WTC11 (cell line): ENCODE measurements around the gene PLIN4. TPM values are rescaled to one million over a fixed set of nuclear protein-coding genes. Genes with fewer than 3 reads are reported as not detected.
"Not testable (repeated sequence)": the region's sequence is repeated elsewhere in the genome, so short reads cannot be mapped to it uniquely, and the experiment has no call there.

ENCODE experiments used
- ATAC-seq: fragments of 200-7000 bp; cut with Tn5 transposase; 2 replicates; pipeline ENCODE4 v1.10.0; 2021; ENCODE audit warnings: mild to moderate bottlenecking, moderate library complexity
- CTCF ChIA-PET: fragments of 300-600 bp; sonication (Branson Sonifier 250); formaldehyde crosslinking; loops from one replicate; lab custom pipeline; 2021; ENCODE audit warnings: antibody characterized with exemption; lab: Charles Lee
- POLR2A ChIA-PET: fragments of 350-600 bp; sonication (Branson Sonifier 250); formaldehyde crosslinking; loops from one replicate; lab custom pipeline; 2021; ENCODE audit warnings: antibody characterized with exemption; lab: Charles Lee
- DNase-seq: peaks from one replicate; pipeline ENCODE4 v3.0.0; 2021; ENCODE audit warnings: low spot score
- H3K27ac Mint-ChIP-seq: 2 replicates; pipeline ENCODE4 v1.8.0; 2021; ENCODE audit warnings: mixed read lengths
- H3K27me3 Mint-ChIP-seq: 2 replicates; pipeline ENCODE4 v1.8.0; 2021; ENCODE audit warnings: low read depth, mild to moderate bottlenecking, moderate library complexity, mixed read lengths
- H3K36me3 Mint-ChIP-seq: 2 replicates; pipeline ENCODE4 v1.8.0; 2021; ENCODE audit warnings: mixed read lengths
- H3K4me1 Mint-ChIP-seq: 2 replicates; pipeline ENCODE4 v1.8.0; 2022; ENCODE audit warnings: mixed read lengths
- H3K4me3 Mint-ChIP-seq: 2 replicates; pipeline ENCODE4 v1.8.0; 2021; ENCODE audit warnings: mild to moderate bottlenecking, moderate library complexity, mixed read lengths
- H3K9me3 Mint-ChIP-seq: 2 replicates; pipeline ENCODE4 v1.8.0; 2021; ENCODE audit warnings: mixed read lengths
- FOXJ3 ChIP-seq: sonication (generic); formaldehyde crosslinking; IDR thresholded peaks from 2 replicates; pipeline ENCODE4 v1.9.0; 2021; ENCODE audit warnings: missing genetic modification reagents, mild to moderate bottlenecking, borderline replicate concordance
- GRHL2 ChIP-seq: fragments of 250-450 bp; sonication (Bioruptor Pico); IDR thresholded peaks from 2 replicates; pipeline ENCODE4 v1.8.0; 2022; ENCODE audit warnings: mild to moderate bottlenecking, moderate library complexity; ENCODE audit not compliant: insufficient replicate concordance, severe bottlenecking
- GTF2I ChIP-seq: fragments of 250-450 bp; sonication (Bioruptor Pico); conservative IDR thresholded peaks from 2 replicates; pipeline ENCODE4 v1.4.0; 2021; ENCODE audit warnings: mild to moderate bottlenecking
- HMGA2 ChIP-seq: fragments of 250-450 bp; sonication (Bioruptor Pico); IDR thresholded peaks from 2 replicates; pipeline ENCODE4 v1.4.0; 2021; ENCODE audit warnings: mild to moderate bottlenecking, moderate library complexity
- IRF2 ChIP-seq: sonication (generic); formaldehyde crosslinking; IDR thresholded peaks from 2 replicates; pipeline ENCODE4 v1.8.0; 2022; ENCODE audit warnings: low read depth, missing genetic modification reagents, borderline replicate concordance
- KAT7 ChIP-seq: sonication (generic); formaldehyde crosslinking; IDR thresholded peaks from 2 replicates; pipeline ENCODE4 v1.8.1; 2023; ENCODE audit warnings: missing genetic modification reagents, mild to moderate bottlenecking, borderline replicate concordance
- NR1H2 ChIP-seq: sonication (generic); formaldehyde crosslinking; IDR thresholded peaks from 2 replicates; pipeline ENCODE4 v1.9.0; 2021; ENCODE audit warnings: mild to moderate bottlenecking, moderate library complexity, missing genetic modification reagents
- NR3C1 ChIP-seq: sonication (generic); formaldehyde crosslinking; conservative IDR thresholded peaks from 2 replicates; pipeline ENCODE4 v1.8.1; 2023; ENCODE audit warnings: low read depth, mild to moderate bottlenecking, missing genetic modification reagents
- SOX15 ChIP-seq: fragments of 250-450 bp; sonication (Bioruptor Pico); IDR thresholded peaks from 2 replicates; pipeline ENCODE4 v1.9.0; 2021; ENCODE audit warnings: mild to moderate bottlenecking
- SP1 ChIP-seq: sonication (generic); formaldehyde crosslinking; conservative IDR thresholded peaks from 2 replicates; pipeline ENCODE4 v1.8.1; 2022; ENCODE audit warnings: missing genetic modification reagents
- TP53 ChIP-seq: sonication (generic); formaldehyde crosslinking; IDR thresholded peaks from 2 replicates; pipeline ENCODE4 v1.8.1; 2023; ENCODE audit warnings: mild to moderate bottlenecking, missing genetic modification reagents
- ZNF671 ChIP-seq: fragments of 250-450 bp; sonication (Bioruptor Pico); IDR thresholded peaks from 2 replicates; pipeline ENCODE4 v1.8.0; 2021; ENCODE audit warnings: mild to moderate bottlenecking
- total RNA-seq: library from RNA; stranded (reverse); gene quantifications from 3 replicates; pipeline ENCODE4 v1.2.3, GENCODE V29; 2021
- TF ChIP-seq, protein P1 (sequence below): sonication (generic); formaldehyde crosslinking; IDR thresholded peaks from 2 replicates; pipeline ENCODE4 v1.8.1; 2022; ENCODE audit warnings: low read depth, mild to moderate bottlenecking, moderate library complexity, missing genetic modification reagents, borderline replicate concordance
- TF ChIP-seq, protein P2 (sequence below): fragments of 250-450 bp; sonication (Bioruptor Pico); conservative IDR thresholded peaks from 2 replicates; pipeline ENCODE4 v1.9.0; 2021; ENCODE audit warnings: mild to moderate bottlenecking
- TF ChIP-seq, protein P3 (sequence below): fragments of 250-450 bp; sonication (Bioruptor Pico); IDR thresholded peaks from 2 replicates; pipeline ENCODE4 v1.8.0; 2021; ENCODE audit warnings: mild to moderate bottlenecking
- TF ChIP-seq, protein P4 (sequence below): fragments of 200-600 bp; IDR thresholded peaks from 2 replicates; pipeline ENCODE4 v1.8.0; 2022; ENCODE audit warnings: antibody characterized with exemption

The PLIN4 gene
- total RNA-seq, 1 experiment from 2014 or later = 0.35 TPM

DNA sequence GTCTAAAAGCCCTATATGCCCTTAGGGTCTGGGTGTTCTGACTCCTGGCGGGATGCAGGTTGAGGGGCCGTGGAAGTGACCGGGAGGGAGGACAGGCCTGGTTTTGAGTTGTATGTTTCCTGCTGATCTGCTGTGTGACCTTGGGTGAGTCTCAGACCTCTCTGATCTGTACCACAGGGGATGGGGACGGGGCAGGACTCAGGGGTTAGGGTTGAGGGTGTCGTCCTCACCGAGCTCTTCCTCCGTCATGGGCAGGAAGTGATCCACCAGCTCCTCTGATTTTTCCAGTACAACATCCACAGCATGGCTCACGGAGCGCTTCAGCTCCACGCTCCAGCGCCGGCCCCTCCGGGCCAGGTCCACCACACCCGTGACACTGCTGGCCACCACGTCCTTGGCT is 10.6 kb upstream of the PLIN4 start:
- Mint-ChIP-seq H3K27me3 (peaks cover 29% of the 10 kb centered on the region), H3K9me3 (no peaks in the 10 kb centered on the region), H3K4me3 (no peak overlapping the region), H3K27ac (no peak overlapping the region)
- ATAC-seq (no peak), DNase-seq (no peak)
- CTCF ChIA-PET = interaction anchor here (1.0 to 5.9 kb wide), 5 partner anchors 13 to 262 kb away, joined by 3 to 63 read pairs (median 3); partner anchors contain the start of gene PLIN4
- no peak for TF ChIP-seq TP53 (CRISPR knock-in tag)
- TF ChIP-seq, protein P1, sequence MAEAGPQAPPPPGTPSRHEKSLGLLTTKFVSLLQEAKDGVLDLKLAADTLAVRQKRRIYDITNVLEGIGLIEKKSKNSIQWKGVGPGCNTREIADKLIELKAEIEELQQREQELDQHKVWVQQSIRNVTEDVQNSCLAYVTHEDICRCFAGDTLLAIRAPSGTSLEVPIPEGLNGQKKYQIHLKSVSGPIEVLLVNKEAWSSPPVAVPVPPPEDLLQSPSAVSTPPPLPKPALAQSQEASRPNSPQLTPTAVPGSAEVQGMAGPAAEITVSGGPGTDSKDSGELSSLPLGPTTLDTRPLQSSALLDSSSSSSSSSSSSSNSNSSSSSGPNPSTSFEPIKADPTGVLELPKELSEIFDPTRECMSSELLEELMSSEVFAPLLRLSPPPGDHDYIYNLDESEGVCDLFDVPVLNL (CRISPR knock-in tag) = no peak
- no peak for TF ChIP-seq HMGA2 (CRISPR knock-in tag)
- TF ChIP-seq NR3C1 (CRISPR knock-in tag) = no peak
- no peak for TF ChIP-seq FOXJ3 (CRISPR knock-in tag)
- TF ChIP-seq, protein P2, sequence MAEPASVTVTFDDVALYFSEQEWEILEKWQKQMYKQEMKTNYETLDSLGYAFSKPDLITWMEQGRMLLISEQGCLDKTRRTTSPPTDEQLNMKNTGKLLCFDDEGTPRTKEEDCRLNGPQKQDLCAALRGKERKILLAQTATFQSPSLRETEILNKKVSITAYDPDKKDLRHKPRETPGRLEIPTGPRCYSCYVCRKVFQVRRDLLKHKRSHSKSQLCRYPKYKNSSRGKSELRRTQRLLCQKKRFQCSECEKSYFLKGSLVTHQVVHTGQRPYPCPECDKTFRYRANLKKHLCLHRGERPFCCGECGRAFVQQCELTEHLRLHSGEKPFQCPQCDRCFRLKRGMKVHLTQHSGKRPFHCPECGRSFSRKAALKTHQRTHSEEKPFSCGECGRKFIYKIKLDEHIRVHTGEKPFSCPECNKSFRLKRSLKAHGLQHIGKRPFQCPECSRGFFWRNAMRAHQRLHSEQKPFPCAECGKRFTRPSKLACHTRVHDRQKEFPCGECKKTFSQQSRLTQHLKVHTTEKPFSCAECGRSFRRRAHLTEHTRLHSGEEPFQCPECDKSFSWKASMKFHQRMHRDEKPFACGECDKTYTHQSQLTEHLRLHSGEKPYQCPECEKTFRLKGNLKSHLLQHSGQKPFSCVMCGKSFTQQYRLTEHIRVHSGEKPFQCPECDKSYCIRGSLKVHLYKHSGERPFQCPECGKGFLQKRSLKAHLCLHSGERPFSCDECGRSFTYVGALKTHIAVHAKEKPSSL (CRISPR knock-in tag) = no peak
- no peak for TF ChIP-seq IRF2 (CRISPR knock-in tag)
- no peak for TF ChIP-seq KAT7 (CRISPR knock-in tag)
- no peak for TF ChIP-seq NR1H2
- TF ChIP-seq SP1 (CRISPR knock-in tag) = no peak
- no peak for TF ChIP-seq GTF2I
- no peak for TF ChIP-seq SOX15
- TF ChIP-seq GRHL2 = no peak
- TF ChIP-seq, all 79 proteins: peak for 0
- Mint-ChIP-seq H3K36me3 (no peaks in the 10 kb centered on the region), H3K4me1 (no peaks in the 10 kb centered on the region)
- POLR2A ChIA-PET = no interaction called here

DNA sequence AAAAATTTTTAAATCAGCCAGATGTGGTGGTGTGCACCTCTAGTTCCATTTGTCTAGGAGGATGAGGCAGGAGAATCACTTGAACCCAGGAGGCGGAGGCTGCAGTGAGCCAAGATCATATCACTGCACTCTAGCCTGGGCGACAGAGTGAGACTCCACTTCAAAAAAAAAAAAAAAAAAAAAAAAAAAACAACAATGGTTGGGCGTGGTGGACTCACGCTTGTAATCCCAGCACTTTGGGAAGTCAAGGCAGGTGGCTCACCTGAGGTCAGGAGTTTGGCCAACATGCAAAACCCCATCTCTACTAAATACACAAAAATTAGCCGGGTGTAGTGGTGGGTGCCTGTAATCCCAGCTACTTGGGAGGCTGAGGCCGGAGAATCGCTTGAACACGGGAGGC is 9.1 kb upstream of the PLIN4 start:
- ATAC-seq, H3K4me1 Mint-ChIP-seq, H3K36me3 Mint-ChIP-seq, DNase-seq, H3K27ac Mint-ChIP-seq, H3K9me3 Mint-ChIP-seq, H3K4me3 Mint-ChIP-seq, POLR2A ChIA-PET: not testable (repeated sequence)
- H3K27me3 Mint-ChIP-seq = peaks cover 28% of the 10 kb centered on the region
- CTCF ChIA-PET = interaction anchor here (5.5 to 5.9 kb wide), 2 partner anchors 11 to 110 kb away, joined by 63 to 85 read pairs; partner anchors contain the start of gene PLIN4

DNA sequence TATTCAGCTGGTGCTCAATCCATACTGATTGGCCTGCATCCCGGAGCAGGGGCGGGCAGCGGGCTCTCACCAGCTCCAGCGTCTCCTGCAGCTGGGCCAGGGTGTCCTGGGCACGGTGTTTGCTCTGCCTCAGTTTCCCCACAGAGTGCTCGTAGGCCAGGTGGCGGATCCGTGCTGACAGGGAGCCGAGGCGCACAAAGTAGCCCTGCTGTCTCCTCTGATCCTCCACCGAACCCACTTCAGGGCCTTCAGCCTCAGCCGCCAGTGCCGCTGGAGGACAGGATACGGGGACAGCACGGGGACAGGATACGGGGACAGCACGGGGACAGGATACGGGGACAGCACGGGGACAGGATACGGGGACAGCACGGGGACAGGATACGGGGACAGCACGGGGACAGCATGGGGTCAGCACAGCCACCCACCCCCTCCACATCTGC is 7.3 kb upstream of the PLIN4 start:
- H3K27me3 Mint-ChIP-seq = peaks cover 33% of the 10 kb centered on the region
- POLR2A ChIA-PET = interaction anchor here (1.0 kb wide), 1 partner anchor 9 kb away, joined by 9 read pairs; the partner anchor contains the start of gene PLIN5
- TF ChIP-seq, protein P3, sequence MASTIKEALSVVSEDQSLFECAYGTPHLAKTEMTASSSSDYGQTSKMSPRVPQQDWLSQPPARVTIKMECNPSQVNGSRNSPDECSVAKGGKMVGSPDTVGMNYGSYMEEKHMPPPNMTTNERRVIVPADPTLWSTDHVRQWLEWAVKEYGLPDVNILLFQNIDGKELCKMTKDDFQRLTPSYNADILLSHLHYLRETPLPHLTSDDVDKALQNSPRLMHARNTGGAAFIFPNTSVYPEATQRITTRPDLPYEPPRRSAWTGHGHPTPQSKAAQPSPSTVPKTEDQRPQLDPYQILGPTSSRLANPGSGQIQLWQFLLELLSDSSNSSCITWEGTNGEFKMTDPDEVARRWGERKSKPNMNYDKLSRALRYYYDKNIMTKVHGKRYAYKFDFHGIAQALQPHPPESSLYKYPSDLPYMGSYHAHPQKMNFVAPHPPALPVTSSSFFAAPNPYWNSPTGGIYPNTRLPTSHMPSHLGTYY (CRISPR knock-in tag) = no peak
- no peak for TF ChIP-seq FOXJ3 (CRISPR knock-in tag)
- no peak for TF ChIP-seq HMGA2 (CRISPR knock-in tag)
- TF ChIP-seq, protein P4, sequence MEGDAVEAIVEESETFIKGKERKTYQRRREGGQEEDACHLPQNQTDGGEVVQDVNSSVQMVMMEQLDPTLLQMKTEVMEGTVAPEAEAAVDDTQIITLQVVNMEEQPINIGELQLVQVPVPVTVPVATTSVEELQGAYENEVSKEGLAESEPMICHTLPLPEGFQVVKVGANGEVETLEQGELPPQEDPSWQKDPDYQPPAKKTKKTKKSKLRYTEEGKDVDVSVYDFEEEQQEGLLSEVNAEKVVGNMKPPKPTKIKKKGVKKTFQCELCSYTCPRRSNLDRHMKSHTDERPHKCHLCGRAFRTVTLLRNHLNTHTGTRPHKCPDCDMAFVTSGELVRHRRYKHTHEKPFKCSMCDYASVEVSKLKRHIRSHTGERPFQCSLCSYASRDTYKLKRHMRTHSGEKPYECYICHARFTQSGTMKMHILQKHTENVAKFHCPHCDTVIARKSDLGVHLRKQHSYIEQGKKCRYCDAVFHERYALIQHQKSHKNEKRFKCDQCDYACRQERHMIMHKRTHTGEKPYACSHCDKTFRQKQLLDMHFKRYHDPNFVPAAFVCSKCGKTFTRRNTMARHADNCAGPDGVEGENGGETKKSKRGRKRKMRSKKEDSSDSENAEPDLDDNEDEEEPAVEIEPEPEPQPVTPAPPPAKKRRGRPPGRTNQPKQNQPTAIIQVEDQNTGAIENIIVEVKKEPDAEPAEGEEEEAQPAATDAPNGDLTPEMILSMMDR = no peak
- TF ChIP-seq TP53 (CRISPR knock-in tag) = no peak
- TF ChIP-seq ZNF671 (CRISPR knock-in tag) = no peak
- ATAC-seq = no peak
- H3K4me3 Mint-ChIP-seq = no peak overlapping the region
- H3K27ac Mint-ChIP-seq = no peak overlapping the region
- no peaks in the 10 kb centered on the region for H3K9me3 Mint-ChIP-seq
- DNase-seq = no peak
- CTCF ChIA-PET = interaction anchor here (0.5 to 5.9 kb wide), 62 partner anchors 10 to 805 kb away, joined by 3 to 285 read pairs (median 5); partner anchors contain the start of genes CHAF1A, FEM1A, HDGFL2 and LRG1
- H3K4me1 Mint-ChIP-seq = no peaks in the 10 kb centered on the region
- no peaks in the 10 kb centered on the region for H3K36me3 Mint-ChIP-seq
